Ramos (cell line): Measurements from ENCODE around the gene DYNLT2.

Source experiments
- in situ Hi-C: fragments of 300-500 bp; cut with MboI; formaldehyde crosslinking; loops from one replicate; pipeline ENCODE4 v1.14.3; 2022; ENCODE audit warnings: low sequenced_read_pairs; ENCODE audit not compliant: unreplicated experiment

Gene DYNLT2, protein sequence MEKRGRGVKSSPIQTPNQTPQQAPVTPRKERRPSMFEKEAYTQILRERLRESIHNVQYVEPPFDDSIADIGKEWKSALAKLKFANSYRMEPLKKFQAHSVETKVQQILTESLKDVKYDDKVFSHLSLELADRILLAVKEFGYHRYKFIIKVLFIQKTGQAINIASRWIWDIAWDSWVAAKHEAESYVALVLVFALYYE

DNA sequence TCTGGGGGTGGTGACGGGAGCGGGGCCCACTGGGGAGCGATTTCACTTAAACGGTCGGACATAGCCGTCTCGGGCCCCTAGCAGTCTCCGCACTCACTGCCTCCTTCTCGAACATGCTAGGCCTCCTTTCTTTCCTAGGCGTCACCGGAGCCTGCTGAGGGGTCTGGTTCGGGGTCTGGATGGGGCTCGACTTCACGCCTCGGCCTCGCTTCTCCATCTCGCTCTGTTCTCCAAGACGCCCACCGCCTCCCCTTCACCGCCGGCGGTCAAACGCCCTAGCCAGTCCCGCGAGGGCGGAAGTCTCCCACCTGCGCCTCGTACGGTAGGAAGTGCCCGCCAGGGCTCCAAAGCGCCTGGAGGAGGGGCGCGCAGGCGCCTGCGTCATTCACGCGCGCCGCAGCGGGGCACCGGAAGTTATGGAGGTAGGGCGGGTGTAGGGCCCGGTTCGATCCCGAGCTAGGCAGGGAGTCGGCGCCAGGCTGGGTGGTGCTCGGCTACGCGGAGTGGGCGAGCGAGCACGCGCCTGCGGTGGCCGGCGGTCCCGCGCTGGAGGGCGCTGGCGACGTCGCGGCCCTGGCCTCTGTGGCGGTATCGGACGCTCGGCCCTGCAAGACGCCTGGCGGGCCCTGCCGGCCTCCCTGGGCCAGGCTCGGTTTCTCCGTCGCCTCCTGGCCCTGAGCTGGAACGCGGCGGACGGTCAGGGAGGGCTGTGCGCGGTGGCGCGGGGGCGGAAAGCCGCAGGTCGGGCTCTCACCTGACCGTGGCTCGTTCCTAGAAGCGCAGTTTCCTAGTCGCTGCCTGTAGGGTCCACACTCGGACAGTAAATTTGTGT is at the start of gene DYNLT2, which contains the start of gene ERMARD:
DYNLT2 (minus strand) TSS at position 331 of the 832 bp plus-strand sequence; CDS start at position 217, 114 bp downstream.
ERMARD (plus strand) TSS at position 381 of the 832 bp plus-strand sequence; CDS start at position 417, 36 bp downstream.
- in situ Hi-C loops = no loop called here

DNA sequence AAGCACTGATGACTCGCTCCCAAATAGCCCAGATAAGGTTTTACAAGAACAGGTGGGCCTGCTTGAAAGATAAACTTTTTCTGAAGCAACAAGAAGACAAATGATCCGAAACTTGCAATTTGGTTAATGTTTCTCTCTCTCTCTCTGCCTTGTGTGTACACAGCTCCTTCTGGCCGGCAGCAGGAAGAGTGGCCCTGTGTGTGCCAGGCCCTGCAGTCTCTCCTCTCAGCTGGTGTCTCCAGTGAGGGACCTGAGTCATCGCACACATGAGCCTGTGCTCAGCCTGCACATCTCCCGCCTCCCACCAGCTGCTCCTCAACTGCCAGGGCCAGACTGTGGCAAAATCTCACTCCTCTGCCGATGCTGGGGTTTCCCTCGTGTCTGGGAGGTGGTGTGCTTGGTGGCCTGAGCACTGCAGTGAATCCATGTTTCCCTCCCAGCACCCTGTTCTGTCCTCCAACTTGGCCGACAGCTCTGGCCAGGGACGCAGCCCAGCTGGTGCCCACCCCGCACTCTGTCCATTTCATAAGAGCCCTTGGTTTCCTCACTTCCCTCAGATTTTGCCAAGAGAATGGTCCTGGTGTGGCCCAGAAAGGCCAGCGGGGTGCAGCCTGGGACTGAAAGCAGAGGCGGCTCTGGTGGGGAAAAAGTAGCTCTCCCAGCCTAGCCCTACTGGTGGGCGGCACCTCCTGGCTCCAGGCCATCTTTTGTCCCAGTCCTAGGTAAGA is 49.5 kb upstream of the DYNLT2 start:
- in situ Hi-C loops = no loop called here

DNA sequence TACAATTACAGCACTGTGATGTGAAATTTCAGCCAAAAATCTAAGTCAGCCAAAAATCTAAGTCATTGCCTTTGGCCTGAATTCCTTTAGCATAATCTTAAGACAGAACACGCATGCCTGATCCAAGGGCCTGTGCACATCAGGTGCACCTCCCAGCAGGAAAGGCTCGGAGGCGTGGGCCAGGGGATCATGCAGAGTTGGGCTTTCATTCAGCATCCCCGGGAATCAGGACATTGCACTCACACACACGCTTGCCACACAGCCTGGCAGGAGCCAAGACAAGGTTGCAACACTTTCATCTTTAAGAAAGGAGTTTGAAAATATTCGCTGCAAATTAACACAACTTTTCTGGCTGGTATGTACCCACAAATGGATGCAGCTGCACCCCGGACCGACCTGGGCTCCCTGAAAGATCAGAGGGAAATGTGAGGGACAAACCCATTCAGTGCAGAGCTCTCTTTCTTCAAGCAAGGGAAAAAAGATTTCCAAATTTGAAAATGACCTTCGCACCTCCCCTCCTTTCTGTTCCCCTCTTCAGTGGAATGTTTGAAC is 48.8 kb upstream of the DYNLT2 start:
- in situ Hi-C loops = no loop called here

DNA sequence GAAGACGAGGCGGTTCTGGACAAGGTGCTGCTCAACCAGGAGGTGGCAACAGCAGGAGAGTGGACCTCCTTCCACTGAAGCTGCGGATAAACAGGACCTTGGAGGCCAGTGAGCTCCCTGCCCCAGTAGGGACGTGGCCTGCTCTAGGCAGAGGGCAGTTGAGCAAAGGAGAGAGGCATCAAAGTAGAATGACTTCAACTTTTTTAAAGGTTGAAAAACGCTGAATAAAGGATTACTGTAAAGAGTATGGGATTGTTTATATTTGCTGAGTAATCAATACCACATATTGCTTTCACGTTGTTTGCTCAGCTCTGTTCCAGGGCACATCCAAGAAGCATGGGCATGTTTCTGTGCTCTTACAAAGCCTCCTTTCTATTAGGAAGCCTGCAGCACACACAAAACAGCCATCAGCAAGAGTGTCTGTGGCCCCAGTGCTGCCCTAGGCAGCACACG is 48.1 kb upstream of the DYNLT2 start:
- in situ Hi-C loops = loop anchor here (10.0 kb wide), 1 partner anchor 715 kb away; no protein-coding TSS in a partner anchor

DNA sequence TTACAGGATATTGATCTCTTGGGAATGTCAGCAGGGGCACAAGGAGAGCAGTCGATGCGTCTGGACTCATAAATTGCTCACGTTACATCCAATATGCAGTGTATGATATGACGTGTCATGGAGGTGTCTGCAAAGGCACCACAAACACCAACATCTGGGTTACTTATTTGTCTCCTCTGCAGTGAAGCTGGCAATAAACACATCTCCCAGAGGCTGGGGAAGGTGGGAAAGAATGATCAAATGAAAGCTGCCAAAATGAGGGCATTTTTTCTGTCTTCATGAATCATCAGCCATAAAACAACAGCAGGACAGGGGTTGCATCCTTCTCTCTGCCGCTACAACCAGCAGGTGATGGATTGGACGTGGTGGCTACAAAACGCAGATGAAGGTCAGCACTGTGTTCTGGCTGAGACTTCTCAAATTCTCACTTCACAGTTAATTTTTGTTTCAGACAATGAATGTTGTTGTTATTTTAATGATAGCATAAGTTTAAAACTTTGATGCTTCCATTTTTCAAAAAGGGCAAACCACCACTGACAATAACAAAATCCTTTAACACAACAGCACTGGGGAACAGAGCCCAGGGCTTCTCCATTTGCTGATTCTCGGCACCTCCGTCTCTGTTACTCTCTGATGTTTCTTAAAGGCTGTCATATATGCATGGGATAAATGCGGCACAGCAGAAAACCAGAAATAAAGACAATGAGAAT is 47.5 kb upstream of the DYNLT2 start:
- in situ Hi-C loops = loop anchor here (10.0 kb wide), 1 partner anchor 716 kb away; no protein-coding TSS in a partner anchor

DNA sequence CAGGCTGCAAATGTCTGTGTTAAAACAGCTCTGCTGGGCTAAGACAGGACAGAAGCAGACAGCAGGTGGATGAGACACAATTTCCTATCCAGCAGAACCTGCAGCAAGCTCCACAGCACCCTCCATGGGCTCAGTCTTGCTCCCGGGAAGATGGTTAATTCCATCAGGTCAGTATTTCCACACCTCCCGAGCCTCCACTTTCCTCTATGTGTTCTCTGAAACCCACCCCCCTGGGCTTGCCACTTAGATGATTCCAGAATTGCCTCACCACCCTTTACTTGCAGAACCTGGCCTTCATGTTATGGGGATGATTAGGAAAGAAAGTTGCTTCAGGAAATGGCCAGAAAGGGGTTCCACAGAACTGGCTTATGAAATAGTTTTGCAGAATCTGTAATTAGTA is 43.8 kb upstream of the DYNLT2 start:
- in situ Hi-C loops = loop anchor here (10.0 kb wide), 1 partner anchor 720 kb away; no protein-coding TSS in a partner anchor

DNA sequence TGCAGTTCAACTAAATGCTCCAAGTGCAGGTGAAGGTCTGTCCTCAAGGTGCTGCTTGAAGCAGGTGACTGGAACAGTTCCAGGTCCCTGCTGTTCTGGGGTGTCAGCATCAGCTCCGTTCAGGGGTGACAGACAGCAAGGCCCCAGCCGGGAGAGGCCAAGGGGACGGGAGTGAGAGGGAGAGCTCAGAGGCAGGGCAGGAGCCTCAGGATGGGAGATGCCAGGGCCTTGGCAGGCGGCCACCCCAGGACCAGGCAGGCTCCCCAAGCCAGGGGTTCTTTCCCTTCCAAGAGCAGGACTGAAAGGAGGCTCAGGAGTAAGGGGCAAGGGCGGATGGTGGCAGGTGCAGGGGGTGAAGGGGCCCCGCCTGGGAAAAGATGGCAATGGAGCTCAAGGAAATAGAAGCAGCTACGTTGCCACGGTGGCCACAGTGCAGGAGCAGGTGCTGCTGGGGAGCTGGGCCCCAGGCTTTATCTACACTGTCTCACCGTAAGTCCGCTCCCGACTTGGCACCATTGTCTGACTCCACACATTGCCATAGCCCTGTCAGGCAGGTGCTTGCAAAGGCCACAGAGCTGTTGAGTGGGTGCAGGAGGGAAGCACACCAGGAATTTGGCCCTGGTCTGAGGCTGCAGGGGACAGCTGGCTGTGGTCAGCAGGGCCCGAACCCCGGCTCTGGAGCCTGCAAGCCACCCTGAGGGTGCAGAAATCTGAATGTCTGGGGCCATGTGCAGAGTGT is 43.1 kb upstream of the DYNLT2 start:
- in situ Hi-C loops = loop anchor here (10.0 kb wide), 1 partner anchor 720 kb away; no protein-coding TSS in a partner anchor

DNA sequence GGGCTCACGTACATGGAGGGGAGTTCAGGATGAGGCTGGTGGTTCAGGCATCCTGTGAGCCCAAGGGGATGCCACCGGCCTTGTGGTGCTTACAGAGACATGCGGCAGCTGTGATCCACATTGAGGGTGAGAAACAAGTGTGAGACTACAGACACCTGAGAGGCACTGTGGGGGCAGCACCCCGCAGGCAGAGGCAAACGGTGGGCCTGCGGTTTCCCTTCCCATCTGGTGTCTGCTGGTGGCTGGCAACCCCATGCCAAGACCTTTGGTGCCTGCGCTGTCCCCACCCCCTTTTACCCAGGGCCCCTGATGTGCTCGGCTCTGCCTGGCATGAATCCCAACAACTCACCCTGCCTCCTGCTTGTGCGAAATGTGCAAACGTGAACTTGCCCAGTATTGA is 42.0 kb upstream of the DYNLT2 start:
- in situ Hi-C loops = loop anchor here (10.0 kb wide), 1 partner anchor 721 kb away; no protein-coding TSS in a partner anchor

DNA sequence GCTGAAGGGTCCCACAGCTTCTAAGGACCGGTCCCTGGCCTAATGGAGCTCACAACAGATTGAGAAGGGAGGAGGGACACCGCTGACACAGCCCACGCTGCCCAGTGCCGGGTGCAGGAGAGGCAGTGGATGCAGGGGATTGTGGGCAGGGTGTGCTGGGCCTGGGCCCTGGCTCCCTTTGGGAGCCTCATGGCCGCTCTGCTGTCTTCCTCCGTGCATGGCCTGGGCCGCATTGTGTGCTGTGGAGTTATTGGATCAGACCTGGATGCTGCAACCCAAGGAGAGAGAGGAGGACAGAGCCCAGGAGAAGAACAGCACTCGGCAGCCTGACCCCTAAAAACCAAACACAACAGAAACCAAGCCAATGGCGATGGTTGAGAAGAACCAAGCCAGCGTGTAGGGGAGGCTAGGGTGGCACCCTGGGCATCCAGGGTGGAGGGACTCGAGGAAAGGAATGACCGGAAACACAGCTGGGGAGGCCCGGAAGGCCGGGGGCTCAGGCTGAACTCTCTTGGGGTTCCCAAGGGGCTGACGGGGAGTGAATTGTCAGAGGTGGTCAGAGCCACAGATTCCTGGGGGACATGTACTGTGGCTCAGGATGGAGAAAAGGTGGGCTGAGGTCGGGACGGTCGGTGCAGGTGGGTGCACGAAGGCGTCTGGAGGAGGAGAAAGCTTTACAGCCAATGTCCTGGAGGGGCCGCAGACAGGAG is 41.1 kb upstream of the DYNLT2 start:
- in situ Hi-C loops = loop anchor here (10.0 kb wide), 1 partner anchor 722 kb away; no protein-coding TSS in a partner anchor

DNA sequence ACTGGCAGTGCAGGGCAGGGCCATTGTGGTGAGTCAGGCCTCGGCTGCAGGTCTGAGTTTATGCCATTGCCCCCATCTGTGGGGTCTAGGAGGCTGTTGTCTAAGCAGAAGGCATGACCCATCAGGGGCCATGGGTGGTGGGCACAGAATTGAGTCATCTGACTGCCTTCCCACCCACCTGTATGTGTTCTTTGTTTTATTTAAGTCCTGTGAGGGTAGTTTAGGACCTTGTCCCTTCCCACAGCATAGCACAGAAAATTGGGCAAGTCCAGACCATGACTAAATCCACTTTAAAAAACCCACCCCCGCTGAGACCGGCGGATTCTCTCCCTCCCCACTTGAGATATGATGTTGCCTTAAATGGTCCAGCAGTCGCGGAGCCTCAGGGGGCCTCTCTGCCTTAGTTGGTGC is 40.4 kb upstream of the DYNLT2 start:
- in situ Hi-C loops = loop anchor here (10.0 kb wide), 1 partner anchor 723 kb away; no protein-coding TSS in a partner anchor

DNA sequence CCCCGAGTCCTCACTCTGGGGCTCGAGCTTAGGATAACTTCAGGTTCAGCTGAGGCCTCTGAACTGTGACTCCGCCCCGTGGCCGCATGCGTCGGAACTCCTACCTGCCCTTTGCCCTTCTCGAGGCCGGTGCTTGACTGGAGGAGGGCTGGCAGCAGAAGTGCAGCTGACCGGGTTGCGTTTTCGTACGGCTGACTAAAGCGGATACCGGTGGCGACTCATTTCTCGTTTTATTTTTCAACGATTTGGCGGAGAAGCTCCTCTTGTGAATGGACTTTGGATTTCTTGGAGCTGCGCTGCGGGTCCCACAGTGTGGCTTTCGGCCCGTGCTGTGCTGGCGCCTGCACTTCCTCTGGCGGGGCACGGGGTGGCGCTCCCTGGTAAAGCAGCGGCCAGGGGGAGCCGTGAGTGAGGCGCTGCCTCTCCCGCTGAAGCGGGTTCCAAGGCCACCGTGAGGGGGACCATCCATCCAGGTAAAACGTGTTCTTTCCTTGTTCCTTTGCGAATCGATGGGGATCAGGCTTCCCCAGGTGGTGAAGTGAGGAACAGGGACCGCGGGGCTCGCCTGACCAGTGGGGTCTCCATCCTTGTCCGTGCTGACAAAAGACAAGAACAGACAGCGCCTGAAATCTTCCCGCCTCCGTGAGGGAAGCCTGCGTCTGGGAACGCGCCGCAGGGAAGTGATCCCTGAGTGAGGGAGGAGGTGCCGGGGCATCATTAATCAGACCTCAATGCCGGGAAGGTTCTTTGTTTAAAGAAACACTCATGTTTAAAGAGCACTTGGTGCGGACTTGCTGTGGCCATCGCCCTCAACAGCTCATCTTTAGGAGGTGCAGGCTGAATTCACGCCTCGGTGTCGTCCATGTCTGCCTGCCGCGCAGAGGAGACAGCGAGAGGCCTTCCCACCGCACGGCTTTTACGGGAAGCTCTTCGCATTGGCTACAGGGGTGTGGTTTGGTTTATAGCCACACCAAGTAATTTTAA is 38.9 kb upstream of the DYNLT2 start:
- in situ Hi-C loops = loop anchor here (10.0 kb wide), 1 partner anchor 725 kb away; no protein-coding TSS in a partner anchor

DNA sequence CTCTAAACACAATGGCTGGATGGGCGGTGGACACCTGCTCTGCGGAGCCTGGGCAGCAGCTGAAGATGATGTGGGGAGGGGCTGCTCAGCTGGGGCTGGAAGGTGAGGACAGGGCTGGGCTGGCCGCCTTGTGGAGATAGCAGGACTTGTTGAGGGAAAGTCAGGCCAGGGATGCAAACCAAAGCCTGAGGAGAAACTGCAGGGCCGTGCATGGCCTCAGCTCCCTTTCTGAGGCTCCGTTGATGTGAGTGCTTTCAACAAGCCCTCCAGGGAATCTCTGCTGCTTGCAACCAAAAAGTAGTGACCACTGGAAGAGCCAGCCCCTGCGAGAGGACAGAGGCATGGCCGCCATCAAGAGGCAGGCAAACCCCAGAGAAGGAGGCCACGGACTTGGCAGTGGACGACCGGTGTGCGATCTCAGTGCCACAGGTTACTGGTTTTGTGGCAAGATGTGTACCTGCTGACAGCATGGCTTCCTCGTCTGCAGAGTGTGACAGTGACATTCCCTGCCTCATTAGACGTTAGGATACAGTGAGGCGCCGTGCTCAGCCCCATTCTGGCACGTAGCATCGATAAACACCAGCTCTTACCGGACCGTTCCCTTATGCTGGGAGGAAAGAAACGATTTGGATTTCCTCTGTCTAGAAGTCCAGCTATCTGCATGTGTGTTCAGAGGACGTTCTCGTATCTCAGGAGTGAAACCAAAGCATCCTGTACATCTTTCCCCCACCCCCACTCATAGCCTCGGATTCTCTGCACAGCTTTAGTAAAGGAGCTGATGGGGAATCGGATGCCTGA is 38.0 kb upstream of the DYNLT2 start:
- in situ Hi-C loops = no loop called here

DNA sequence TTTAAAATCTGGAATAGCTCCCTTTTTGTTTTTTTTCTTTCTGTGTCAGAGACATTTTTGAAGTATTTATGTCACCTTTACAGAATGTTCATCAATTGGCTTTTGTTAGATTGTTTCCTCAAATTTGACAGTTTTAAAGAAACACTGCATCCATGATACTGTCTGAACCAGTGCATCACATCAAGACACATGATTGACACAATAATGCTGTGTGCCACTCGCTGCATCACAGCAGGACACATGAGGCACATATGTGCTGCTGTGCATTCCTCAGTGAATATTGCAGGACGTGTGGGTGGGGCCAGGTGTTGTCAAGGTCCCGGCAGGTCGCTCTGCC is 37.4 kb upstream of the DYNLT2 start:
- in situ Hi-C loops = no loop called here

DNA sequence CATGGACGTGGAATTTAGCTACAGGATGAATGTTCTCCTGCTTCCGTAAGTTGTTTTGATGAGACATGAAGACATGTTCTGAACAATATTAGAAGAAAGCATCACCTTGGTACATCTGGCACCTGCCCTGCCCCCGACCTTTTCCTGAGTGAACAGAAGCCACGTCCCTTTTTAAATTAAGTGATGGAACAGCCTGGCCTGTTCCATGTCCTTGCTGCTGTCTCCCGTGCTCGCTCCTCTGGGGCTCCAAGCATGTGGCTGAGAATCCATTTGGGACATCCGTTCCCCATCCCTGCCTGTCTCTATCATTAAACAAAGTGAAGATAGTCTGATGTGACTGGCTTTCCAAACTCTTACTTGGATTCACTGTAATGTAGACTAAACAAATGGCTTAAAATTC is 36.4 kb upstream of the DYNLT2 start:
- in situ Hi-C loops = no loop called here

DNA sequence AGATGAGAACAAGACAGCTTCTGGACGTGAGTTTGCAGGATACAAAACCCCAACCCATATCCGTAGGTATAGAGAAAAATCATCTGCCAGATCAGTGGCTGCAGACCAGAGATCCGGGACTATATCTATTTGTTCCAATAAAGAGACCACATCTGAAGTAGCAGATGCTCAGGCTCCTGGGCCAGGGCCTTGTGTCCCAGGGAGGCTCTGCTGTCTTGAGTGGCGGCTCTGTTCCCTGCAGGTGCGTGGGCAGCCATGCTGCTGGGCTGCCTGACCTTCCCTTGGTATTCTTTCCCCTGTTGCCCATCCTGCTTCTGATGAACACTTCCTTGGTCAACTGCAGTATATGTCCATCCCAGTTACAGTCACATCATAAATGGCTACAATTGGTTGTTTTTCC is 35.0 kb upstream of the DYNLT2 start:
- in situ Hi-C loops = no loop called here

DNA sequence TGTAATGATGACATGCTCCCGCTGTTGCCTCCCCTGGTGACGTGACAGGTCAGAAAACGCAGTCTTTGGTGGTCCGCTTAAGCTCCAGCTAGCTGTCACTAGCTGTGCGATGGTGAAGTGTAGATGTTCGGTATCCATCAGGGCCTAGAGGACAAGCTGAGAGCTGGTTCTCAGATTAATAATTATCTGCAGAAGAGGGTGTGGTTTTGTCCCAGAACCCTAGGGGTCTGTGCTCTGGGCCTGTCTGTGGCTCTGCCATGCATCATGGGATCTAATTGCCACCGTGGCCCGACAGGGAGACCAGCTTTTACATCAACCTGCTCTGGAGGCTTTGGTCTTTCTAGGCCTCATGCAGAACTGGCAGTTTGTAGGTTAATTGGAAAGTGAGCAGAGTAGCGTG is 34.2 kb upstream of the DYNLT2 start:
- in situ Hi-C loops = no loop called here
